PC-9 (cell line): ENCODE results near the gene SNX27. TPM values are rescaled to one million over a fixed set of nuclear protein-coding genes. Genes with fewer than 3 reads are reported as not detected.
A peak's percentile ranks its signal among the peaks of the same experiment; 100 is the strongest.

Experiments used
- BruUV-seq: library from RNA; stranded (reverse); fragments of 400-500 nt; replicated peaks from 2 replicates; lab custom pipeline; 2021; lab: Mats Ljungman, UMichigan
- CTCF ChIA-PET: fragments of 300-600 bp; sonication (Branson Sonifier 250); formaldehyde crosslinking; loops from one replicate; lab custom pipeline; 2022; ENCODE audit warnings: antibody characterized with exemption; lab: Charles Lee
- POLR2A ChIA-PET: fragments of 300-600 bp; sonication (Branson Sonifier 250); formaldehyde crosslinking; loops from one replicate; lab custom pipeline; 2022; ENCODE audit warnings: antibody characterized with exemption; ENCODE audit not compliant: unreplicated experiment; lab: Charles Lee
- DNase-seq, 2 experiments: peaks; one replicate each; pipeline versions ENCODE4 v3.0.0 to v3.0.0-alpha.2; 2015 to 2022; ENCODE audit warnings: mixed read lengths in 1 of 2
- H2AFZ ChIP-seq: fragments of 200-600 bp; sonication (generic); 2 replicates; pipeline ENCODE4 v1.8.1; 2017; ENCODE audit warnings: antibody characterized with exemption
- H3F3A ChIP-seq: fragments of 200-600 bp; sonication (generic); 2 replicates; pipeline ENCODE4 v1.8.1; 2017; ENCODE audit warnings: antibody characterized with exemption, mild to moderate bottlenecking, low read depth; ENCODE audit not compliant: insufficient read depth
- H3K27ac ChIP-seq: fragments of 200-600 bp; sonication (generic); 2 replicates; pipeline ENCODE4 v1.6.1; 2016; ENCODE audit warnings: mixed run types
- H3K27me3 ChIP-seq: fragments of 200-600 bp; sonication (generic); 2 replicates; pipeline ENCODE4 v1.6.1; 2016; ENCODE audit warnings: low read depth, mixed run types; ENCODE audit not compliant: insufficient read depth
- H3K36me3 ChIP-seq: fragments of 200-600 bp; sonication (generic); 2 replicates; pipeline ENCODE4 v1.6.1; 2016; ENCODE audit warnings: low read depth, mixed run types
- H3K4me1 ChIP-seq: fragments of 200-600 bp; sonication (generic); replicated peaks from 2 replicates; pipeline ENCODE4 v1.6.1; 2016; ENCODE audit warnings: mixed run types; ENCODE audit not compliant: insufficient read depth
- H3K4me2 ChIP-seq: fragments of 200-600 bp; sonication (generic); 2 replicates; pipeline ENCODE4 v1.6.1; 2017; ENCODE audit warnings: mixed run types
- H3K4me3 ChIP-seq: fragments of 200-600 bp; sonication (generic); 2 replicates; pipeline ENCODE4 v1.6.1; 2016; ENCODE audit warnings: mixed run types
- H3K79me2 ChIP-seq: fragments of 200-600 bp; sonication (generic); 2 replicates; pipeline ENCODE4 v1.6.1; 2017; ENCODE audit warnings: low read depth, mixed run types
- H3K9me2 ChIP-seq: fragments of 200-600 bp; sonication (generic); 2 replicates; pipeline ENCODE4 v1.8.1; 2017; ENCODE audit warnings: mild to moderate bottlenecking; ENCODE audit not compliant: insufficient read depth
- H3K9me3 ChIP-seq: fragments of 200-600 bp; sonication (generic); 2 replicates; pipeline ENCODE4 v1.8.1; 2016; ENCODE audit warnings: low read depth; ENCODE audit not compliant: insufficient read depth
- H4K20me1 ChIP-seq: fragments of 200-600 bp; sonication (generic); 2 replicates; pipeline ENCODE4 v1.8.1; 2017; ENCODE audit not compliant: insufficient read depth
- EZH2 ChIP-seq: fragments of 200-600 bp; sonication (generic); IDR thresholded peaks from 2 replicates; pipeline ENCODE4 v1.8.0; 2017; ENCODE audit warnings: antibody characterized with exemption, low read depth
- intact Hi-C: fragments of 100-400 bp; cut with micrococcal nuclease; formaldehyde crosslinking; loops from one replicate; pipeline ENCODE4 v1.10.0; 2022; ENCODE audit not compliant: unreplicated experiment
- total RNA-seq: library from RNA; stranded (reverse); gene quantifications from 2 replicates; pipeline ENCODE4 v1.2.3, GENCODE V29; 2021
- TF ChIP-seq, protein P1 (sequence below): fragments of 200-600 bp; sonication (generic); conservative IDR thresholded peaks from 2 replicates; pipeline ENCODE4 v1.6.1; 2017; ENCODE audit warnings: mixed run types, antibody characterized with exemption, mild to moderate bottlenecking, moderate library complexity

The SNX27 gene
- total RNA-seq, 1 experiment from 2014 or later = 40.1 TPM

- no TSS peak for BruUV-seq
- 0 out of 2 replicates have a peak, but pooled peaks cover 6% of the 10 kb centered on the region for H3K27me3 ChIP-seq
- no peaks in the 10 kb centered on the region for H3F3A ChIP-seq
- no peak for DNase-seq
- no peaks in the 10 kb centered on the region for H3K9me3 ChIP-seq
- intact Hi-C loops = no loop called here
- H3K36me3 ChIP-seq = no peaks in the 10 kb centered on the region
- no peak overlapping the region for H3K4me3 ChIP-seq
- no peak overlapping the region for H2AFZ ChIP-seq
- ChIA-PET POLR2A (no interaction called here), CTCF (no interaction called here)
- no peak overlapping the region for H3K27ac ChIP-seq
- H3K4me1 ChIP-seq = no peaks in the 10 kb centered on the region
- no peaks in the 10 kb centered on the region for H3K79me2 ChIP-seq
- TF ChIP-seq, protein P1, sequence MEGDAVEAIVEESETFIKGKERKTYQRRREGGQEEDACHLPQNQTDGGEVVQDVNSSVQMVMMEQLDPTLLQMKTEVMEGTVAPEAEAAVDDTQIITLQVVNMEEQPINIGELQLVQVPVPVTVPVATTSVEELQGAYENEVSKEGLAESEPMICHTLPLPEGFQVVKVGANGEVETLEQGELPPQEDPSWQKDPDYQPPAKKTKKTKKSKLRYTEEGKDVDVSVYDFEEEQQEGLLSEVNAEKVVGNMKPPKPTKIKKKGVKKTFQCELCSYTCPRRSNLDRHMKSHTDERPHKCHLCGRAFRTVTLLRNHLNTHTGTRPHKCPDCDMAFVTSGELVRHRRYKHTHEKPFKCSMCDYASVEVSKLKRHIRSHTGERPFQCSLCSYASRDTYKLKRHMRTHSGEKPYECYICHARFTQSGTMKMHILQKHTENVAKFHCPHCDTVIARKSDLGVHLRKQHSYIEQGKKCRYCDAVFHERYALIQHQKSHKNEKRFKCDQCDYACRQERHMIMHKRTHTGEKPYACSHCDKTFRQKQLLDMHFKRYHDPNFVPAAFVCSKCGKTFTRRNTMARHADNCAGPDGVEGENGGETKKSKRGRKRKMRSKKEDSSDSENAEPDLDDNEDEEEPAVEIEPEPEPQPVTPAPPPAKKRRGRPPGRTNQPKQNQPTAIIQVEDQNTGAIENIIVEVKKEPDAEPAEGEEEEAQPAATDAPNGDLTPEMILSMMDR = no peak
- no peak for TF ChIP-seq EZH2
- H3K4me2 ChIP-seq = no peak overlapping the region
- H3K9me2 ChIP-seq = no peaks in the 10 kb centered on the region
- H4K20me1 ChIP-seq = no peaks in the 10 kb centered on the region
These were observed 95.8 kb downstream of the SNX27 start for GRCh38 chr1:151707541-151708065.

DNA sequence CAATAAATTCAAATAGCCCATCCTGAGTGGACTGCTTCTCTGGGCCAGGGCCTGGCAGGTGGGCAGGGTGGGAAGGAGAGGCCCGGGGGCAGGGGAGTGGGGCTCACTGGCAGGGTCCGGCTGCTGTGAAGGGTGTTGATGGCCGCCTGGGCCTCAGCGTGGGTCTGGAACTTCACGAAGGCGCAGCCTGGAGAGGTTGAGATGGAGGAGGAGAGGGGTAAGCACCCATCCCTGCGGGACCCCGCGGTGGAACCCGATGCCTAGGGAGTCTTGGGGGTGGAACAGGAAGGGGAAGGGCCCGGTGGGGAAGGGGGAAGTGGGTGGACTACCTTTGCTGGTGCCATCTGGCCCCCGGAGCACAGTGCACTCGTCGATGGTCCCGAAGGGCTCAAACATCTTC is 97.0 kb downstream of the SNX27 start:
- TF ChIP-seq, protein P1 = no peak
- TF ChIP-seq EZH2 = no peak
- BruUV-seq = no TSS peak
- H3K27me3 ChIP-seq = peaks cover 15% of the 10 kb centered on the region
- H3K9me3 ChIP-seq = no peaks in the 10 kb centered on the region
- intact Hi-C loops = no loop called here
- ChIA-PET POLR2A (no interaction called here), CTCF (no interaction called here)
- H3F3A ChIP-seq = no peaks in the 10 kb centered on the region
- no peak overlapping the region for H3K27ac ChIP-seq
- no peaks in the 10 kb centered on the region for H4K20me1 ChIP-seq
- no peak overlapping the region for H2AFZ ChIP-seq
- no peak overlapping the region for H3K4me2 ChIP-seq
- H3K9me2 ChIP-seq = no peaks in the 10 kb centered on the region
- no peaks in the 10 kb centered on the region for H3K79me2 ChIP-seq
- no peaks in the 10 kb centered on the region for H3K4me1 ChIP-seq
- no peak overlapping the region for H3K4me3 ChIP-seq
- no peak for DNase-seq
- H3K36me3 ChIP-seq = no peaks in the 10 kb centered on the region

DNA sequence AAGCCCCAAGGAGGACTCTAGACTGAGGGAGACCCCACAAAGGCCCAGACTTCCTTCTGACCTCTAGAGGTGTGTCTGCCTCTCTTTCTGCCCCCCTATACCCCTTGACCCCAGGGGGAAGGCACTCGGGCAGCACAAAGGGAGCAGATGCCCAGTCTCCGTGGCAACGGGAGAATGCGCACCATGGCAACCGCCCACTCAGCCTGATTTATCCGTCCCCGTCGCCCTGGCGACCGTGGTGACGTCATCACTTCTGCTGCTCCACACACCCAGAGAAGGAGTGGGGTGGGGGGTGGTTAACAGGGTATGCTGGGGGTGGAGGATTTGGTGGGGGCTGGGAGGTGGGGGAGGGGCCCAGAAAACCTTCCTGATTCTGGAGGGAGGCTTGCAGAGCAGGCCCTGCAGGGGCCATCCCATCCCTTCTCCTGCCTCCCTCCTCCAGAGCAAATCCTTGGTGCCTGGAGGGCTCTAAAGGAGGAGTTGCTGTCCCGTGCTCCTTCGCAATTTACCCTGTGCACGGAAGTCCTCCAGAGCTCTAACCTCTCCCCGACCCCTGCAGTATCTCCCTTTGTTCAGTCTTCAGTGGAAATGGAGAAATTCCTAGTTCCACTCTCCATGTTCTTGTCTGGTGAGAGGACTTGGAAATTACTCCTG is 98.5 kb downstream of the SNX27 start:
- Histone ChIP-seq H3K27ac (no peak overlapping the region), H3K9me2 (no peaks in the 10 kb centered on the region), H3K4me1 (no peaks in the 10 kb centered on the region), H2AFZ (no peak overlapping the region), H4K20me1 (no peaks in the 10 kb centered on the region), H3K9me3 (no peaks in the 10 kb centered on the region), H3K36me3 (no peaks in the 10 kb centered on the region), H3K4me3 (no peak overlapping the region), H3K27me3 (peaks cover 30% of the 10 kb centered on the region), H3K79me2 (no peaks in the 10 kb centered on the region), H3K4me2 (no peak overlapping the region), H3F3A (no peaks in the 10 kb centered on the region)
- ChIA-PET CTCF (no interaction called here), POLR2A (no interaction called here)
- DNase-seq = peak in 1 of 2 experiments; percentile 25
- no peak for TF ChIP-seq EZH2
- TF ChIP-seq, protein P1 = no peak
- BruUV-seq = no TSS peak
- intact Hi-C loops = no loop called here
